OCI-LY7 (cell line): ENCODE measurements around the gene GNG7.

ENCODE experiments used
- CTCF ChIP-seq: fragments of 200-600 bp; sonication (generic); conservative IDR thresholded peaks from 2 replicates; pipeline ENCODE4 v1.5.1; 2014; ENCODE audit warnings: mild to moderate bottlenecking, antibody characterized with exemption, low read length, moderate library complexity, mixed read lengths
- EZH2phosphoT487 ChIP-seq: fragments of 200-600 bp; sonication (generic); IDR thresholded peaks from 2 replicates; pipeline ENCODE4 v1.6.1; 2018; ENCODE audit warnings: low read depth, borderline replicate concordance, mild to moderate bottlenecking, mixed run types, antibody characterized with exemption, low read length, moderate library complexity, mixed read lengths

DNA sequence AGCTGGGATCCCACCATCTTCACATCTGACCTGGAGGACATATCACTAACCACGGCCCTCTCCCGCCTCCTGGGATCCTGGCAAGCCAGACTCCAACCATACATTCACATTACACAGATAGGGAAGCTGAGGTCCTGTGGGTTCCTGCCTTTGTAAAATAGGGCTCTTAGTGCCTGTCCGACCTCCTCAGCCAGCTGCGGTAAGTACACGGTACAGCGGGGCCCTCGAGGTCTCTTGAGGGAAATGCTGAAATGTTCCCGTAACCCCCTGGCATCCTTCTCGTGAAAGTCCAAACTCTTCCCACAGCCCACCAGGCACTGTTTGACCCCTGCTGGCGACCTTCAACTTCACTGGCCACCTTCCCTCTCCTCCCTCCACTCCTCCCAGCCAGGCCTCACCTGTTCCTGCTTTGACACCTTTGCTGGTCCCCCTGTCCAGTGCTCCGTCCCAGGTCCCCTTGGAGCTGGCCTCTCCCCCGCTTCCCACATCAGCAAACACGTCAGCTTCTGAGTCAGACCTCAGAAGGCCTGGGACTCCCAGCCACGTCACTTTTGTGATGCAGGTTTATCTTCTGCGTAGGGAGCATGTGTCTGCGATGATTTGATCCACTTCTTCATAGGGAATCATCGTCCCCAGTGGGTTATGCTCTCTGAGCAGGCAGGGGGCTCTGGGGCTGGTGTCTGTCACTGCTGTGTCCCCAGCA lies 8.8 kb upstream of the GNG7 start:
- TF ChIP-seq EZH2phosphoT487 (no peak), CTCF (no peak)
